ENCODE measurements around the gene ABCC4.

Gene ABCC4

GRCh38 chr13:95151942-95152587, 149.2 kb downstream of the ABCC4 start:
- no peak for DNase-seq

- no peak for DNase-seq
Measured at GRCh38 chr13:95150555-95150954, 150.7 kb downstream of the ABCC4 start.

DNA sequence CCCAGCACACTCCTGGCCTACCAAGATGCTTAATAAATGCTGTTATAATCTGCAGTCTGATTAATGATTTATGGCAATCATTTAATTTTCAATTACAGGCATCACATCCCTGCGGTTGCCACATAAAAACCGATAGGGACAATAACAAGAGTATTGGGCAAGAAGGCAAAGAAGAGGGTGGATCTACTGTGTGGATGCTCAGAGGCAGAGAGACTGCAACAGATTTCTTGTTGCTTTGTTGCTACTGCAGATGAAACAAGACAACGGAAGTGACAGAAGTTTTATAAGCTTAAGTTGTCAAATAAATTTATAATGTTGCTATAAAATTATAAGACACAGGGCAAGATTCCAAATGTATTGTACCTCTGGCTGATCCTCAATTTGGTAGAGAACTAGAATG, 154.8 kb downstream of the ABCC4 start:
- DNase-seq, result no peak

GRCh38 chr13:95145587-95145986, 155.7 kb downstream of the ABCC4 start:
- no peak for DNase-seq

DNA sequence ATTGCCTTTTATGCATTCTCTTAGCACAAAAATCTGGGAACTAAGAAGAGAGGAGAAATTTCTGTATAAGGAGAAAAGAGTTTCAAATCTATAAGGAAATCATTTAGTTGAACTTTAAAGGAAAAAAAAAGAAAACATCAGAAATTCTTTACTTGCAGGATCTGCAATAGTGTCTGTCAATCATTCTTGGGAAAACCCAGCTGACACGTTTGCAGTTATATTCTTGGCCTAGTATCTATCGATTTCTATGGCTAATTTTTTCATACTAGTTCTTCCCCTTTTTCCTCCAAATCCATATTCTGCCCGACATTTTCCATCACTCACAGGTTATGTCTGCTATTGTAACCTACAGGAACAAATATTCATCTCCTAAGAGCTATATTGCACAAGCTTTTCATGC, 160.7 kb downstream of the ABCC4 start:
- DNase-seq, result no peak

- DNase-seq, result no peak
Measured at GRCh38 chr13:95138876-95139585, 162.2 kb downstream of the ABCC4 start.

DNA sequence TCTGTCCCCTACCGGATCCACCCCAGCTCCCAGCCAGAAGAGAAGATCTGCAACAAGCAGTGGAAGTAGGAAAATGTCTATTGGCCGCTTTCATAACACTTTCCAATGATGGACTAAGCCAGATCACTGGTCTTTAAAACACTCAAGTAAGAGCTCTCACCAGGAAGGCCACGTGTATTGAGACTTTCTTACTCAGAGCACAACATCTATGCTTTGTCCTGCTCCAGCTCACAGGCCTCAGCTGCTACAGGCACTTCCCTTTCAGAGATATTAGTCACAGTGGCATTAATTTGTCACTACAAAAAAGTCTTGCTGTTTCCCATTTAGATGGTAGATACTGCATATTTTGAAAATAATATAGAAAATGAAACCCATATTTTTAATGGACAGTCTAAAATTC, 164.2 kb downstream of the ABCC4 start:
- no peak for DNase-seq

DNA sequence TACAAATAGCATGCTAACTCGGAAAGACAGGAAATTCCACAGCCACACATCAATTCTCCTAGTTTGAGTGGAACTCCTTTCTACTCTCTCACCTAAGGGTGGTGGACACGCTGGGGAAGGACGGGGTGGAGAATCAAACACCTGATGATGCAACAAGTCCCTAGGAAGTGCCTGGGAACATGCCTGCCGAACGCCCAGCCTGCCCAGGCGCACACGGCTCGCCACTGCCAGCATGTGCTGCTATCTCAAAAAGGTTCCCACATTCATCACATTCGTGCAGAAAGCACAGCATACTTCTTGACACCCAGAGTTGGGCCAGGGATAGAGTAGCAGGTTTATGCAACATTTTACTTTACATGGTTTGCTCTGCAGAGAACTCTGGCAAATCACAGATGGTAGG, 164.6 kb downstream of the ABCC4 start:
- no peak for DNase-seq

DNA sequence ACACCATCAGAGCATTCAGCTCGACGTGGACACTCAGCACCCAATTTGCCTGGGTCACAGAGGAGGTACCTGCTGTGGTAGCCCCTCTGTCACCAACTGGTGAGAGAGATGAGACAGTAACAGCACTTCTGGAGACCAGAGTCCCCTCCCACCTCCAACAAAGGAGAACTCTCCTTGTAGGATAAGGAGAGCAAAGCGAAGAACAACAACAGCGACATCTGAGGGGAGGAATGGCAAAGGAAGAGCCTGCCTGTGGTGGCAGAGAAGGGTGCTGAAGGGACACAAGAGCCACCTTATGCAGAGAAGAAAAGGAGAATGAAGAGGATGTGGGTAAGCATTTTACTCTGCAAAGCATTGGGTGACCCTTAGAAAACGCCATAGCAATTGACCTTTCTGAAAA, 167.8 kb downstream of the ABCC4 start:
- no peak for DNase-seq

- DNase-seq, result no peak
Measured at GRCh38 chr13:95129004-95129403, 172.2 kb downstream of the ABCC4 start.

DNA sequence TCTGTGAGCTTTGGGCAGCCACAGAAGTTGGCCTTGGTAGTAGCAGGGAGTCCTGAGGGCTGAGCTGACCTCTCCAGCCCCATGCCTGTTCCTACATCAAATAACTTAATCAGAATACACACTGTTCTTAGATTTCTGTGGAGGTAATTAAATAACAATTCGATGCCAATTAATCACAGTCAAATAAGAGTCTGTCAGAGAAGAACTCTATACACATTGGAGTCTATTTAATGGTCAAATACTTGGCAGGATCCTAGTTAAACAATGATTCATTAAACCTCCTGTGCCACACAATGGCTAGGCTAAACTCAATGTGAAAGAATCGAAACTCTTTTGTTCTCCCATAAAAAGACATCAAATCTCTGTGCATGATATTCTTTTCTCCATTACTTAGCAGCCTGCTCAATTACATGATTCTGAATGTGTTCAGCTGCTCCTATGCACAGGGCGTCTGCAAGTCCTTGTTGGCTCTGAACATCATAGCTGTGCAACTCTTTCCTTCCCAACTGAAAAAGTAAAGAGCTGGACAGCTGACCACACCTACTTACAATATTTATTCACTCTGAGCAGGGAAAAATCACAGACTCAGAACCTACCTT, 173.1 kb downstream of the ABCC4 start:
- DNase-seq, result no peak

- no peak for DNase-seq
Measured at GRCh38 chr13:95124959-95125358, 176.3 kb downstream of the ABCC4 start.

GRCh38 chr13:95123726-95124125, 177.5 kb downstream of the ABCC4 start:
- DNase-seq, result no peak

GRCh38 chr13:95122063-95122462, 179.2 kb downstream of the ABCC4 start:
- no peak for DNase-seq

- no peak for DNase-seq
Measured at GRCh38 chr13:95121516-95121915, 179.7 kb downstream of the ABCC4 start.

DNA sequence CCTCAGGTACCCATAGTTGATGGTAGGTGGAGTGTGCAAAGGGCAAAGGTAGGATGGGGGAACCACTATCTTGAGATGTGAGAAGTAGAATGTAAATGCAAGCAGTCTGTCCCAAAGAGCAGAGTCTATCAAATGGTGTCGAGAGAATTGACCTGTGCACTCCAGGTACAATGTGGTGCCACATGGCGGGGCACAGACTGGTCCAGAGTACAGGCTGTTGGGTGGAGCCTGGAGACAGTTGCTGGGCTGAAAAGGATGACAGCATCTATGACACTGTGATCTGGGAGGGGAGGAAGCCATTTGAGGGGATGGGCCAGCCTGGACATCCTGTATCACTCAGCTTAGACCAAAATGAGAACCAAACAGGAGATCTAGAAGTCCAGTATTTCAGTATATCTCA, 180.6 kb downstream of the ABCC4 start:
- no peak for DNase-seq

DNA sequence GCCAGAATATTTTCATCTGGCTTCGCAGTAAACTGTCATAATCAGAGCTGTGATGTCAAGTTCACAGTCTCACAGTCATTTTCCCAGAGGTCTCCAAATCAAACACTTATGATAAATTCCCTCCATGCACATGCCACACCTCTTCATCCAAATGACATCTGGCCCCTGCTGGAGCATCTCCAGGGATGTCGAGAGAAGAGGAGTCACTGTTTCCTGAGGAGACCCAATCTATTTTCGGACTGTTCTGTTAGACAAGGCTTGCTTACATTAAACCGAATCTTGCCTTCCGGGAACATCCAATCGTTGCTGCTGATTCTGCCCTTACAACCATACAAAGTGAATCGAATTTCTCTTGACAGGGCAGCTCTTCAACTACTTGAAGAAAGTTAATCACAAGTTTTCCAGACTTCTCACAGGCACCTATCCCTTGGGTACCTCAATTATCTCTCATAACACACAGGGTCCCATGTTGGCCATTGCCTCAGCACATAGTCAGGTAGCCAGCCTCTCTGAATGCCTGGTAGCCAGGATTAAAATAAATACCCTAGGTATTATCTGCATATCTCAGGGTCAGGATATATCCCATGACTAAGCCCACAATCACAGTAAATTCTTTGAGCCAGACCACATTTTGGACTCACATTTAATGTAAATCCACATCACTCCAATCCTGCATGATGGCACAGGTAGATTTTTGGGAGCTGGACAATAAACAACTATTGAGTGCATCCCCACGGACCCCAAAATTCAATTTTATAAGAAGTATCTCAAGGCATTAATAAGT, 182.5 kb downstream of the ABCC4 start:
- DNase-seq, result no peak

DNA sequence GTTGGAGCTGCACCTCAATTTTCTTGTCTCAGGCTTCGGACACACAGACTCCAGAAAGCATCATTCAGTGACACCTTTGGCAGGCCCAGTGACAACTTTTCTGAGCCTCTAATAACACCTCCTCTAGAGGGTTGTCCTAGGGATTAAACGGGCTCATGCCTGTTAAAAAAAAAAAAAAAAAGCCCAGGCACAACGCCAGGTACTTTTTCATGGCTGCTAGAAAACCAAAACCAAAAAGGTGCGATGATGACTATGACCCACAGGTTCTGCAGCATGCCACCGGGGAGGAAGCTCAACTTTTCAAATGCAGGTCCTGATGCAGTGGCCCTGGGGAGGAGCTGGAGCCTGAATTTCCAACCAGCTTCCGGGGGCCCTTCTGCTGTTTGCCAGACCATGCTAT, 184.2 kb downstream of the ABCC4 start:
- DNase-seq, result no peak

- DNase-seq, result no peak
Measured at GRCh38 chr13:95115525-95115924, 185.7 kb downstream of the ABCC4 start.

- DNase-seq, result no peak
Measured at GRCh38 chr13:95113601-95114000, 187.7 kb downstream of the ABCC4 start.

DNA sequence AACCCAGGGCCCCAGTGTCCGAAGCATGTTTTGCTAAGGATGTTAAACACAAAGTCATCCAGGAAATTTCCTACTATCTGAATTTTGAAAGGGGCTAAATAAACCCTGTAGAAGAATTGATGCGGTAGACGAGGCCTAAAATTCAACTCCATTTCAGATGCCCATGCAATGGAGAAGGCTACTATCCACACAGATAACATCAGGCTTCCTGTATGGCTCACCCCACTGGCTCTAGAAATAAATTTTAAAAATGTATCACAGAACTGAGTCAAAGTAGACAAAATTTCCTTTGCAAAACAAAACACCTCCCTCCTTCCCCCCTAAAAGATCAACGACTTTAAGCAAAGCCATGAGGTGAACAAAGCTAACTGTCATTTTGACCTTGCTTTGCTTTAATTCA, 188.4 kb downstream of the ABCC4 start:
- DNase-seq, result no peak

DNA sequence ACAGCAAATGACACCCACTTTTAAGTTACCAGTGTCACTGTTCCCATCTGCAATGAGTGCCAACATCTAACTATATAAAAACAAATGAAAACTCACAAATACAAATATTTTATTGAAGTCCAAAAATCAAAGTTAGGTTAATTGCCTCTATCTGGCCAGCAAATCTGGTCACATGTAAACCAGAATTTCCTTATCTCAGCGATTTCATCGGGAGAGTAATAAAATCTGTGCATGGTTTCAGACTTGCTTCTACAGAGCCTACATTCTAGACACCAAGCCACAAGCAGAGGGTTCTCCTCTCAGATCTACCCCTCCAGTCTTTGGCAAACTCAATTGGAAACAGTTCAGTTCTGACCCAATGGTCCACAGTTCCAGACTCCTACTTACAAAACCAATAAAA, 189.6 kb downstream of the ABCC4 start:
- no peak for DNase-seq

DNA sequence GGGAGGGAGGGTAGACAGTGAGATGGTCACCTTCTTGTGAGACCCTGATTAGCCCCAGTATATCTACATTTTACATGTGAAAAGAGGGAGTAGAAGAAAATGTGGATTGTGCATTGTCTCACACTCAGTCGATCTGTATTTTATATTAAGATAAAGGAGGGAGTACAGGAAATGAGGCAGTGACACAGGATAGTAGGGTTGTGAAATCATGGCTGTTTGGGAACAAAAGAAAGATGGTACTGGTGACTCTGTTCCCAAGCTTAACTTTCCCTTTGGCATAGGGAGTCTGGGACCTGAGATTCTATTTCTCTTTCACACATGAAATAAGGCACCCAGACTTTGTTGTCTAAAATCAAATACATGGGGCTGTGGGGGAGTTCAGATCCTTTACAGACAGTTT, 194.7 kb downstream of the ABCC4 start:
- no peak for DNase-seq
